ENCODE measurements around the gene POLR3H.

POLR3H gene

DNA sequence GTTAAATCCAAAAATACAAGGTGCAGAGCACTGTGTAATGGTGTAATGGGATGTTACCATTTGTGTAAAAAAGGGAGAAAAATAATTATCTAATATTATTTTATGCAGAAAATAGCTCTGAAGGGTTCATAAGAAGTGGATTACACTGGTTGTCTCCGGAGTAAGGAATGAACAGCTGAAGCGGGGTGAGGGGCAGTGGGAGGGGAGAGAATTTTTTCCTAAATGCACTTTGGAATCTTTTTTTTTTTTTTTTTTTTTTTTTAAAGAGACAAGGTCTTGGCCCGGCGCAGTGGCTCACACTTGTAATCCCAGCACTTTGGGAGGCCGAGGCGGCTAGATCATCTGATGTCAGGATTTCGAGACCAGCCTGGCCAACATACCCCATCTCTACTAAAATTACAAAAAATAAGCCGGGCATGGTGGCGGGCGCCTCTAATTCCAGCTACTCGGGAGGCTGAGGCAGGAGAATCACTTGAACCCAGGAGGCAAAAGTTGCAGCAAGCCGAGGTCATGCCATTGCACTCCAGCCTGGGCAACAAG lies 6.8 kb upstream of the POLR3H start:
- TF ChIP-seq CEBPB (IDR thresholded peaks at IDR 0.05) (no peak), TAF1 (IDR thresholded peaks at IDR 0.05; ENCODE audit: low read depth) (no peak), NFIC (IDR thresholded peaks at IDR 0.05) (no peak), EP300 (IDR thresholded peaks at IDR 0.05; ENCODE audit: borderline replicate concordance) (no peak), FOXM1 (IDR thresholded peaks at IDR 0.05; ENCODE audit: borderline replicate concordance, low read depth) (no peak), EGR1 (IDR thresholded peaks at IDR 0.05) (no peak), TCF12 (IDR thresholded peaks at IDR 0.05; ENCODE audit: low read depth) (no peak), RAD21 (IDR thresholded peaks at IDR 0.05; ENCODE audit: low read depth) (no peak), TEAD4 (IDR thresholded peaks at IDR 0.05) (no peak), YY1 (IDR thresholded peaks at IDR 0.05; ENCODE audit: low read depth) (no peak), ZBTB7A (IDR thresholded peaks at IDR 0.05; ENCODE audit: low read depth) (no peak), CREB1 (IDR thresholded peaks at IDR 0.05; ENCODE audit: low read depth) (no peak)
- TF ChIP-seq, protein P1, sequence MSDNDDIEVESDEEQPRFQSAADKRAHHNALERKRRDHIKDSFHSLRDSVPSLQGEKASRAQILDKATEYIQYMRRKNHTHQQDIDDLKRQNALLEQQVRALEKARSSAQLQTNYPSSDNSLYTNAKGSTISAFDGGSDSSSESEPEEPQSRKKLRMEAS (IDR thresholded peaks at IDR 0.05): no peak
- TF ChIP-seq, protein P2, sequence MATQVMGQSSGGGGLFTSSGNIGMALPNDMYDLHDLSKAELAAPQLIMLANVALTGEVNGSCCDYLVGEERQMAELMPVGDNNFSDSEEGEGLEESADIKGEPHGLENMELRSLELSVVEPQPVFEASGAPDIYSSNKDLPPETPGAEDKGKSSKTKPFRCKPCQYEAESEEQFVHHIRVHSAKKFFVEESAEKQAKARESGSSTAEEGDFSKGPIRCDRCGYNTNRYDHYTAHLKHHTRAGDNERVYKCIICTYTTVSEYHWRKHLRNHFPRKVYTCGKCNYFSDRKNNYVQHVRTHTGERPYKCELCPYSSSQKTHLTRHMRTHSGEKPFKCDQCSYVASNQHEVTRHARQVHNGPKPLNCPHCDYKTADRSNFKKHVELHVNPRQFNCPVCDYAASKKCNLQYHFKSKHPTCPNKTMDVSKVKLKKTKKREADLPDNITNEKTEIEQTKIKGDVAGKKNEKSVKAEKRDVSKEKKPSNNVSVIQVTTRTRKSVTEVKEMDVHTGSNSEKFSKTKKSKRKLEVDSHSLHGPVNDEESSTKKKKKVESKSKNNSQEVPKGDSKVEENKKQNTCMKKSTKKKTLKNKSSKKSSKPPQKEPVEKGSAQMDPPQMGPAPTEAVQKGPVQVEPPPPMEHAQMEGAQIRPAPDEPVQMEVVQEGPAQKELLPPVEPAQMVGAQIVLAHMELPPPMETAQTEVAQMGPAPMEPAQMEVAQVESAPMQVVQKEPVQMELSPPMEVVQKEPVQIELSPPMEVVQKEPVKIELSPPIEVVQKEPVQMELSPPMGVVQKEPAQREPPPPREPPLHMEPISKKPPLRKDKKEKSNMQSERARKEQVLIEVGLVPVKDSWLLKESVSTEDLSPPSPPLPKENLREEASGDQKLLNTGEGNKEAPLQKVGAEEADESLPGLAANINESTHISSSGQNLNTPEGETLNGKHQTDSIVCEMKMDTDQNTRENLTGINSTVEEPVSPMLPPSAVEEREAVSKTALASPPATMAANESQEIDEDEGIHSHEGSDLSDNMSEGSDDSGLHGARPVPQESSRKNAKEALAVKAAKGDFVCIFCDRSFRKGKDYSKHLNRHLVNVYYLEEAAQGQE (IDR thresholded peaks at IDR 0.05; ENCODE audit: low read depth): no peak
- TF ChIP-seq, protein P3, sequence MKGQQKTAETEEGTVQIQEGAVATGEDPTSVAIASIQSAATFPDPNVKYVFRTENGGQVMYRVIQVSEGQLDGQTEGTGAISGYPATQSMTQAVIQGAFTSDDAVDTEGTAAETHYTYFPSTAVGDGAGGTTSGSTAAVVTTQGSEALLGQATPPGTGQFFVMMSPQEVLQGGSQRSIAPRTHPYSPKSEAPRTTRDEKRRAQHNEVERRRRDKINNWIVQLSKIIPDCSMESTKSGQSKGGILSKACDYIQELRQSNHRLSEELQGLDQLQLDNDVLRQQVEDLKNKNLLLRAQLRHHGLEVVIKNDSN (IDR thresholded peaks at IDR 0.05): no peak

DNA sequence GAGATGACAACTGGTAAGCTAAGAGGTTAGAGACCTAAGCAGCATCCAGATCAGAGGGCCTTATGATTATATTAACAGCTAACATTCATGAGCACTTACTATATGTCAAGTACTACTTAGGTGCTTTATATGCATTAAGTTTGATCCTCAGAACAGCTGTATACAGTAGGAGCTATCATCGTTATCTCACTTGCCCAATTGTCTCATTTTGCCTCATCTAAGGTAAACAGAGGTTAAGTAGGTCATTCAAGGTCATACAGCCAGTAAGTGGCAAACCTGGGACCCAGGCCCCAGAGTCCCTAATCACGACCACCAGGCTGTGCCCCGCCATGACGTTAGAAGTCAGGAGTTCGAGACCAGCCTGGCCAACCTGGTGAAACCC lies 4.6 kb upstream of the POLR3H start:
- TF ChIP-seq TAF1 (IDR thresholded peaks at IDR 0.05; ENCODE audit: low read depth): no peak
- no peak for TF ChIP-seq TEAD4 (IDR thresholded peaks at IDR 0.05)
- TF ChIP-seq YY1 (IDR thresholded peaks at IDR 0.05; ENCODE audit: low read depth): no peak
- TF ChIP-seq CEBPB (IDR thresholded peaks at IDR 0.05): no peak

DNA sequence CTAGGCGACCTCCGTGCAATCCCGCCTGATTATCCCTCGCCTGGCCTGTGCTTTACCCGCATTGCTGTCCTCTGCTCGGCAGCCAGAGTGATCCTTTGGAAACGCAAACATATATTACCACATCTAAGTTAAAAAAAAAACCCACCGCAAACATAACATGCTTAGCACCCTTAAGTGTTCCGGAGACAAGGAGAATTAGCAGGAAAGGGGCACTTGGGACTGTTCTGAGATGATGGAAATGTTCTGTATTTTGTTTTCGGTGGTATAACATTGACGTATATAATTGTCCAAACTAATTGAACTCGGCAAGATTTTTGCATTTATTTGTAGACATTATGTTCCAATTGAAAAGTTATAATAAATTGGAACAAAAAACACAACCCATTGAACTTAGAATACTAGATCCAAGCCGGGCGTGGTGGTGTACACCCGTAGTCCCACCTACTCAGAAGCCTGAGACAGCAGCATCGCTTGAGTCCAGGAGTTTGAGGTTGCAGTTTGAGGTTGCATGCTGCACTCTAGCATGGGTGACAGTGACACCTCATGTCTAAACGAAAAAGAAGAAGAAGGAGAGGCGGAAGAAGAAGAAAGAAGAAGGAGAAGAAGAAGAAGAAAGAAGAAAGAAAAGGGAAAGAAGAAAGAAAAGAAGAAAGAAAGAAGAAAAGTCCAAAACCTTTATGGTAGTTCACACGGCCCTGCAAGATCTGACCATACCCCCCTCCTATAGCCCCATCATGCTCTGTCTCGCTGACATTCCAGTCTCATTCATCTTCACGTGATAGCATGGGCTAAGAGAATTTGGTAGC lies 604 bp upstream of the POLR3H start:
- TF ChIP-seq NFIC (IDR thresholded peaks at IDR 0.05) (no peak), RAD21 (IDR thresholded peaks at IDR 0.05; ENCODE audit: low read depth) (no peak), TCF12 (IDR thresholded peaks at IDR 0.05; ENCODE audit: low read depth) (no peak)
- TF ChIP-seq, protein P3 (IDR thresholded peaks at IDR 0.05): no peak

DNA sequence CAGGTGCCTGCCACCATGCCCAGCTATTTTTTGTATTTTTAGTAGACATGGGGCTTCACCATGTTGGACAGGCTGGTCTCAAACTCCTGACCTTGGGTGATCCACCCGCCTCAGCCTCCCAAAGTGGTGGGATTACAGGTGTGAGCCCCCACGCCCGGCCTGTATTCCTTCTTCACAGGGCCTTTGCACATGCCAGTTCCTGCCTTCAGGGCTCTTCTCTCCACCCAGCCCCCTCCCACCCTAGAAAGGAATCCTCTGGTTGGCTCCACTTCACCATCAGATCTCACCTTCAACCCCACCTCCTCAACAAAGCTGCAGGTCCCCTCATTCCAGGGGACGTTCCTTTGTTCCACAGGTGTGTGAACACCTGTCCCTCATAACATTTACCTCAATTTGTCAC lies 2.0 kb downstream of the POLR3H start:
- TF ChIP-seq NFIC (IDR thresholded peaks at IDR 0.05) (no peak), RAD21 (IDR thresholded peaks at IDR 0.05; ENCODE audit: low read depth) (no peak), TEAD4 (IDR thresholded peaks at IDR 0.05) (no peak), TCF12 (IDR thresholded peaks at IDR 0.05; ENCODE audit: low read depth) (no peak), EP300 (IDR thresholded peaks at IDR 0.05; ENCODE audit: borderline replicate concordance) (no peak), TAF1 (IDR thresholded peaks at IDR 0.05; ENCODE audit: low read depth) (no peak), ZBTB7A (IDR thresholded peaks at IDR 0.05; ENCODE audit: low read depth) (no peak), EGR1 (IDR thresholded peaks at IDR 0.05) (no peak), YY1 (IDR thresholded peaks at IDR 0.05; ENCODE audit: low read depth) (no peak), CEBPB (IDR thresholded peaks at IDR 0.05) (no peak), FOXM1 (IDR thresholded peaks at IDR 0.05; ENCODE audit: borderline replicate concordance, low read depth) (no peak), CREB1 (IDR thresholded peaks at IDR 0.05; ENCODE audit: low read depth) (no peak)
- TF ChIP-seq, protein P1 (IDR thresholded peaks at IDR 0.05): no peak
- TF ChIP-seq, protein P2 (IDR thresholded peaks at IDR 0.05; ENCODE audit: low read depth): no peak
- TF ChIP-seq, protein P3 (IDR thresholded peaks at IDR 0.05): no peak

DNA sequence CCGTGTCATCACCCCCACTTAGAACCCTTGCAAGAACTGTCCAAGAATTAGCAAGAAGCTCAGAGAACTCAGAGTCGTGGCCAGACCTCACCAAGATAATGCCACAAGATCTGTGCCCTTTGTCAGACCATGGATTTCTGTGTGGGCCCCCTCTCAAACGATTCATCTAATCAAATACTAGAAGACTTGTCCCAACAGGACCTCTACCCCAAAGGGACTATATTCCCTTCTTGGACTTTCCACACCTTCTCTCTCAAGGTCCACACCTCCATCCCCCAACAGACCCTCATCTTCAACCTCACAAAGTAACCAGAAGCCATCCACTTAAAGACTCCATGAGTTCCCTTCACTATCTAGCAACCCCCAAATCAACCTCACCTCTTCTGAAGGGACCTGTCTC lies 2.8 kb downstream of the POLR3H start:
- TF ChIP-seq CREB1 (IDR thresholded peaks at IDR 0.05; ENCODE audit: low read depth) (no peak), EGR1 (IDR thresholded peaks at IDR 0.05) (no peak), NFIC (IDR thresholded peaks at IDR 0.05) (no peak), YY1 (IDR thresholded peaks at IDR 0.05; ENCODE audit: low read depth) (no peak), CEBPB (IDR thresholded peaks at IDR 0.05) (no peak), ZBTB7A (IDR thresholded peaks at IDR 0.05; ENCODE audit: low read depth) (no peak), FOXM1 (IDR thresholded peaks at IDR 0.05; ENCODE audit: borderline replicate concordance, low read depth) (no peak), TAF1 (IDR thresholded peaks at IDR 0.05; ENCODE audit: low read depth) (no peak), EP300 (IDR thresholded peaks at IDR 0.05; ENCODE audit: borderline replicate concordance) (no peak), TEAD4 (IDR thresholded peaks at IDR 0.05) (no peak)
- TF ChIP-seq, protein P1 (IDR thresholded peaks at IDR 0.05): no peak
- TF ChIP-seq, protein P3 (IDR thresholded peaks at IDR 0.05): no peak
- TF ChIP-seq, protein P2 (IDR thresholded peaks at IDR 0.05; ENCODE audit: low read depth): no peak
